ENCODE data around the gene LYSMD2.

DNA sequence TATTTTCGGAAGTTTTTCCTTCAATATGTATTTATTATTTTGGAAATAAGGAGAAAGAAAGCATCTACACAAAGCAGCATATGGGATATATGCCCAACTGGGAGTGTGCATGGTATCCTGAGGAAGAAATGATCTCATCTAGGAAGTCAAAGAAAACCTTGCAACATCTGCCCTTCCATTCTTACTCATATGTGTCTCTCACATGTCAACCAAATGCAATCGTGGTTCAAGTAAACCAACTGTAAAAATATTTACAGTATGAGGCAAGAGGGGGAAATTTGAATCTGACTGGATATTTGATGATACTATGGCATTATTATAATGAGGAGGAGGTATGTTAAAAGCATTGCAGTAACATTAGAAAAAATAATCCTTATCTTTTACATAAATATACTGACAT, 59.4 kb downstream of the LYSMD2 start:
- TF ChIP-seq, protein P1, sequence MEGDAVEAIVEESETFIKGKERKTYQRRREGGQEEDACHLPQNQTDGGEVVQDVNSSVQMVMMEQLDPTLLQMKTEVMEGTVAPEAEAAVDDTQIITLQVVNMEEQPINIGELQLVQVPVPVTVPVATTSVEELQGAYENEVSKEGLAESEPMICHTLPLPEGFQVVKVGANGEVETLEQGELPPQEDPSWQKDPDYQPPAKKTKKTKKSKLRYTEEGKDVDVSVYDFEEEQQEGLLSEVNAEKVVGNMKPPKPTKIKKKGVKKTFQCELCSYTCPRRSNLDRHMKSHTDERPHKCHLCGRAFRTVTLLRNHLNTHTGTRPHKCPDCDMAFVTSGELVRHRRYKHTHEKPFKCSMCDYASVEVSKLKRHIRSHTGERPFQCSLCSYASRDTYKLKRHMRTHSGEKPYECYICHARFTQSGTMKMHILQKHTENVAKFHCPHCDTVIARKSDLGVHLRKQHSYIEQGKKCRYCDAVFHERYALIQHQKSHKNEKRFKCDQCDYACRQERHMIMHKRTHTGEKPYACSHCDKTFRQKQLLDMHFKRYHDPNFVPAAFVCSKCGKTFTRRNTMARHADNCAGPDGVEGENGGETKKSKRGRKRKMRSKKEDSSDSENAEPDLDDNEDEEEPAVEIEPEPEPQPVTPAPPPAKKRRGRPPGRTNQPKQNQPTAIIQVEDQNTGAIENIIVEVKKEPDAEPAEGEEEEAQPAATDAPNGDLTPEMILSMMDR (IDR thresholded peaks at IDR 0.05; ENCODE audit: low read length) = no peak
- no peak for TF ChIP-seq EZH2 (IDR thresholded peaks at IDR 0.05; ENCODE audit: borderline replicate concordance, low read length)
